GM23248 (cell line): Measurements from ENCODE around the gene CEP63. TPM values are rescaled to one million over a fixed set of nuclear protein-coding genes. Genes with fewer than 3 reads are reported as not detected.
A peak's percentile ranks its signal among the peaks of the same experiment; 100 is the strongest.

Source experiments
- DNase-seq: peaks from one replicate; pipeline ENCODE4 v3.0.0-alpha.2; 2015
- H2AFZ ChIP-seq: fragments of 200-600 bp; sonication (generic); 2 replicates; pipeline ENCODE4 v1.6.1; 2016; ENCODE audit warnings: antibody characterized with exemption
- H3F3A ChIP-seq: fragments of 200-600 bp; sonication (generic); 2 replicates; pipeline ENCODE4 v1.6.1; 2016; ENCODE audit warnings: mild to moderate bottlenecking, antibody characterized with exemption, mixed run types; ENCODE audit not compliant: insufficient read depth
- H3K27ac ChIP-seq: fragments of 200-600 bp; sonication (generic); 2 replicates; pipeline ENCODE4 v1.5.1; 2016; ENCODE audit warnings: mild to moderate bottlenecking
- H3K27me3 ChIP-seq: fragments of 200-600 bp; sonication (generic); replicated peaks from 2 replicates; pipeline ENCODE4 v1.6.1; 2016; ENCODE audit warnings: mild to moderate bottlenecking; ENCODE audit not compliant: insufficient read depth
- H3K36me3 ChIP-seq: fragments of 200-600 bp; sonication (generic); 2 replicates; pipeline ENCODE4 v1.6.1; 2016; ENCODE audit warnings: low read depth, mild to moderate bottlenecking
- H3K4me1 ChIP-seq: fragments of 200-600 bp; sonication (generic); 2 replicates; pipeline ENCODE4 v1.6.1; 2016; ENCODE audit warnings: mild to moderate bottlenecking; ENCODE audit not compliant: insufficient read depth
- H3K4me2 ChIP-seq: fragments of 200-600 bp; sonication (generic); one replicate; pipeline ENCODE4 v1.6.1; 2016; ENCODE audit warnings: mild to moderate bottlenecking; ENCODE audit not compliant: unreplicated experiment
- H3K4me3 ChIP-seq: fragments of 200-600 bp; sonication (generic); 2 replicates; pipeline ENCODE4 v1.5.1; 2016; ENCODE audit warnings: mild to moderate bottlenecking
- H3K79me2 ChIP-seq: fragments of 200-600 bp; sonication (generic); 2 replicates; pipeline ENCODE4 v1.6.1; 2016; ENCODE audit warnings: mild to moderate bottlenecking; ENCODE audit not compliant: insufficient read depth
- H3K9ac ChIP-seq: fragments of 200-600 bp; sonication (generic); 2 replicates; pipeline ENCODE4 v1.6.1; 2016; ENCODE audit warnings: mild to moderate bottlenecking
- H3K9me2 ChIP-seq: fragments of 200-600 bp; sonication (generic); 2 replicates; pipeline ENCODE4 v1.6.1; 2016; ENCODE audit warnings: mixed run types, mild to moderate bottlenecking, moderate library complexity; ENCODE audit not compliant: insufficient read depth
- H3K9me3 ChIP-seq: fragments of 200-600 bp; sonication (generic); one replicate; pipeline ENCODE4 v1.6.1; 2017; ENCODE audit warnings: low read depth
- H4K20me1 ChIP-seq: fragments of 200-600 bp; sonication (generic); 2 replicates; pipeline ENCODE4 v1.6.0; 2016; ENCODE audit not compliant: insufficient read depth
- EZH2 ChIP-seq: fragments of 200-600 bp; sonication (generic); IDR thresholded peaks from 2 replicates; pipeline ENCODE4 v1.6.1; 2018; ENCODE audit warnings: antibody characterized with exemption, mild to moderate bottlenecking; ENCODE audit not compliant: insufficient read depth, poor library complexity, severe bottlenecking
- EZH2phosphoT487 ChIP-seq: fragments of 200-600 bp; sonication (generic); IDR thresholded peaks from 2 replicates; pipeline ENCODE4 v1.6.1; 2018; ENCODE audit warnings: antibody characterized with exemption, moderate library complexity, mild to moderate bottlenecking, low read depth; ENCODE audit not compliant: insufficient read depth
- WGBS, 2 experiments: methylation state at CpG; one replicate each; pipeline ENCODE4 v1.1.6; 2015 to 2017; ENCODE audit warnings: low lambda C conversion rate in 2 of 2, low coverage in 1 of 2; ENCODE audit errors: missing lambda C conversion rate in 2 of 2; 5-methylcytosine and 5-hydroxymethylcytosine counted together
- in situ Hi-C: fragments of 300-500 bp; cut with MboI; formaldehyde crosslinking; loops from 2 replicates; pipeline ENCODE4 v1.15.0; 2020
- polyA plus RNA-seq: library from polyadenylated mRNA; unstranded; fragments of >200 nt; fragmentation: Nextera tagmentation; extraction: Ambion mirVana; gene quantifications from 2 replicates; pipeline ENCODE4 v1.2.1, GENCODE V29; 2016
- total RNA-seq: library from RNA; depleted of rRNA; stranded (reverse); fragments of >200 nt; shearing (Covaris generic); gene quantifications from 2 replicates; pipeline ENCODE4 v1.2.3, GENCODE V29; 2014

CEP63 gene
- total and polyA plus RNA-seq, 2 experiments from 2014 or later, result 21.0 to 29.7 TPM

DNA sequence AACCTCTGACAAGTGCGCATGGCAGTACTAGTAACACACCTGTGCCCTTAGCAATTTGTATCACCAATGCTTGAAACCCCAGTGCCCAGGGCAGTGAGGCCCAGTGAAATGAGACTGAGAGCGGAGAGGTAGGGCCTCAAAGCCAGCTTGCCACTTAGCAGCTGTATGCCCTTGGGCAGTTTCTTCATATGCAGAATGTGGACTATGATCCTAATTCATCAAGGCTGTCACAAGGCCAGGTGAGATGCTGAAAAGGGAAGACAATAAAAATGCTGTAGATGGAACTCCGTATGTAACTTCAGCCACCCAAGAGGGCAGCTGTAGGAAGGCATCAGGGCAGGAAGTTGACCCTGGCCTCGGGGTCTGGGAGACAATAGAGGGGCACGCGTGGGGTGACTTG lies 90.6 kb downstream of the CEP63 start:
- DNase-seq, result no peak
- Histone ChIP-seq H3K9ac (no peak overlapping the region), H3K9me2 (no peaks in the 10 kb centered on the region), H3K79me2 (no peaks in the 10 kb centered on the region), H3F3A (no peaks in the 10 kb centered on the region), H3K27me3 (no peaks in the 10 kb centered on the region), H3K4me3 (no peak overlapping the region), H3K27ac (no peak overlapping the region), H2AFZ (no peak overlapping the region), H3K9me3 (no peaks in the 10 kb centered on the region), H4K20me1 (no peaks in the 10 kb centered on the region), H3K36me3 (no peaks in the 10 kb centered on the region), H3K4me2 (no peak overlapping the region), H3K4me1 (no peaks in the 10 kb centered on the region)
- WGBS, 2 experiments, result 60 to 62% methylated on average over 6 of the region's 6 CpGs
- TF ChIP-seq EZH2 (no peak), EZH2phosphoT487 (no peak)
- in situ Hi-C loops, result no loop called here

DNA sequence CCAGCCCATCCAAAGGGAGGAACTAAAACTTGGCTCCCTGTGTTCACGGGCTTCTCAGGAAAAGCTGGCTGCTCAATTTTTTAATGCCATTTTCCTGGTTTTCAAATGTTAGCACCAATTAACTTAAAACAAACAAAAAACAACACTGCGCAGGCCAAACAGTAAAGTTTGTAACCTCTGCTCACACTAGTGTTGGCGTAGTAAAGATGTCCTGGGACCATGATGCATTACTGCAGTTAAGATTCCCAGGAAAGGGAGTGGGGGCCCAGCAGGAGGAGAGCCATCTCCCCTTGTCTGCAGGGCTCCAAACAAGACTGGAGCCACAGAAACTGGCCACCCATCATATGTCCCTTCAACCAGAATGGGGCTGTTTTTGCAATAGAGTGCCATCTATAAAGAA lies 91.0 kb downstream of the CEP63 start:
- Histone ChIP-seq H3K4me3 (no peak overlapping the region), H3K27ac (no peak overlapping the region), H3K9me3 (no peaks in the 10 kb centered on the region), H3K36me3 (no peaks in the 10 kb centered on the region), H2AFZ (no peak overlapping the region), H3K27me3 (no peaks in the 10 kb centered on the region), H3K4me2 (no peak overlapping the region), H3K9me2 (no peaks in the 10 kb centered on the region), H3F3A (no peaks in the 10 kb centered on the region), H3K79me2 (no peaks in the 10 kb centered on the region), H3K9ac (no peak overlapping the region), H4K20me1 (no peaks in the 10 kb centered on the region), H3K4me1 (no peaks in the 10 kb centered on the region)
- in situ Hi-C loops, result no loop called here
- WGBS, 2 experiments, result 66 to 86% methylated on average over 3 of the region's 3 CpGs
- TF ChIP-seq EZH2phosphoT487 (no peak), EZH2 (no peak)
- DNase-seq, result no peak

DNA sequence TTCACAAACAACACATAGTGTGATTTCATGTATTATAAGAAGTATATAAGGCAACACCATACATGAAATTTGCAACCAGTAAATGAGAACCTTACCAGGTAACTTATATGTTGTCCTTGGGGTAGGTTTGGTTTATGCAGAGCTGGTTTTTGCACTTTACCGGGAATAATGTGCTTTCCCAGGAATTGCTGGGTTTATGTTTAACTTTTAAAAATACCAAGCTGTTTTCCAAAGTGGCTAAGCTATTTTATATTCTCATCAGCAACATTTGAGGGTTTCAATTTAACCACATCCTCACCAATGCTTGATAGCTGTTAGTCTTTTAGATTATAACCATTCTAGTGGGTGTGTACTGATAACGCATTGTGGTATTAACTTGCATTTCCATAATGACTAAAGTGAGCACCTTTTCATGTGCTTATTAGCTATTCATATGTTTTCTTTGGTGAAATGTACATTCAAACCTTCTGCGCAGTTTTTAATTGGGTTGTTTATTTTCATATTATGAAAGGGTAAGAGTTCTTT lies 93.3 kb downstream of the CEP63 start:
- DNase-seq, result no peak
- Histone ChIP-seq H3K36me3 (no peaks in the 10 kb centered on the region), H3K9me3 (no peaks in the 10 kb centered on the region), H3K79me2 (no peaks in the 10 kb centered on the region), H3K27me3 (no peaks in the 10 kb centered on the region), H3K4me3 (no peak overlapping the region), H3K4me1 (no peaks in the 10 kb centered on the region), H3F3A (no peaks in the 10 kb centered on the region), H2AFZ (no peak overlapping the region), H3K9ac (no peak overlapping the region), H4K20me1 (no peaks in the 10 kb centered on the region), H3K4me2 (no peak overlapping the region), H3K27ac (no peak overlapping the region), H3K9me2 (no peaks in the 10 kb centered on the region)
- in situ Hi-C loops, result no loop called here
- WGBS, 2 experiments, result 87 to 90% methylated on average over 3 of the region's 3 CpGs
- TF ChIP-seq EZH2phosphoT487 (no peak), EZH2 (no peak)

DNA sequence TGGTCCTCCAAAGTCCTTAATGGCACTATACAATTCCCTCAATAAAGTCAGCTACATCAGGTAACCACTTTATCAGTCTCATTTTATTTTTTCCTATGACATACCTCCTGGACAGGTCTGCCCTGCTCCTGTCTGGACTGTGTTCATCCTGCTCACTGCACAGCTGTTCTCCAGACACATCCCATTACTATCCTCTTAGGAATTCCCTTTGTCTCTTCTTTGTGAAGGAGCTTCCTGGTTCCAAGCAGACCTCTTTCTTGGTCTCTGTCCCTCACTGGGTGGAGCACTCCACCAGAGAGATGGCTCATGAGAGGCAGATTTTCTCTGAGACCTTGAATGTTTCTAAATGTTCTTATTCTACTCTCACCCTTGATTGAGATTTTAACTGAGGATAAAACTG lies 104.9 kb downstream of the CEP63 start:
- Histone ChIP-seq H3K9ac (no peak overlapping the region), H3K9me2 (no peaks in the 10 kb centered on the region), H2AFZ (no peak overlapping the region), H3K79me2 (no peaks in the 10 kb centered on the region), H3K4me1 (no peaks in the 10 kb centered on the region), H3K9me3 (no peaks in the 10 kb centered on the region), H4K20me1 (no peaks in the 10 kb centered on the region), H3K4me3 (no peak overlapping the region), H3K27me3 (no peaks in the 10 kb centered on the region), H3K27ac (no peak overlapping the region), H3K4me2 (no peak overlapping the region), H3F3A (no peaks in the 10 kb centered on the region), H3K36me3 (no peaks in the 10 kb centered on the region)
- peak; percentile 28 for DNase-seq
- in situ Hi-C loops, result no loop called here
- TF ChIP-seq EZH2phosphoT487 (no peak), EZH2 (no peak)

DNA sequence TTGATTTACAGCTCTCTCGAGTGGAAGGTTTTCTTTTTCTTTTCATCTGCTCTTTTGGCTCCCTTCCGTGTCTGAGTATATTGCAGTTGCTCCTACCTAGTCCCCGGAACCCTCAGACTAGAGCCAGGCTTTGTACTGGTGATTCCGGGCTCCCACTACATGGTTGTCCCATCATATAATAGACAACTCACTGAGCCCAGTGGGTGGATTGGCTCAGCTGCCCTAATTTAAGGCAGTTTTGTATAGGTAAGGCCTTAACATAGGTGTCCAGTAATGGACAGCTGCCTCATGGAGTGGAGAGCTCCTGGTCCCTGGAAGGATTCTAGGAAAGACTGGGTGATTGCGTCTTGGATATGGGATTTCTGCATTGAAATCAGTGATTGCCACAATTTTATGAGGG lies 106.9 kb downstream of the CEP63 start:
- H3K9me3 ChIP-seq, result no peaks in the 10 kb centered on the region
- no peak overlapping the region for H3K4me3 ChIP-seq
- H4K20me1 ChIP-seq, result no peaks in the 10 kb centered on the region
- no peaks in the 10 kb centered on the region for H3K36me3 ChIP-seq
- H3F3A ChIP-seq, result no peaks in the 10 kb centered on the region
- no peak overlapping the region for H3K27ac ChIP-seq
- TF ChIP-seq EZH2 (no peak), EZH2phosphoT487 (no peak)
- WGBS, 2 experiments, result 65 to 66% methylated on average over 5 of the region's 5 CpGs
- H3K79me2 ChIP-seq, result no peaks in the 10 kb centered on the region
- no peak overlapping the region for H3K9ac ChIP-seq
- H3K9me2 ChIP-seq, result no peaks in the 10 kb centered on the region
- in situ Hi-C loops, result no loop called here
- no peak for DNase-seq
- no peaks in the 10 kb centered on the region for H3K4me1 ChIP-seq
- no peak overlapping the region for H3K4me2 ChIP-seq
- no peak overlapping the region for H2AFZ ChIP-seq
- no peaks in the 10 kb centered on the region for H3K27me3 ChIP-seq
